22Rv1 (cell line): Measurements from ENCODE around the gene PFKFB4.

Source experiments
- CTCF ChIP-seq: fragments of 450-650 bp; IDR thresholded peaks from 2 replicates; pipeline ENCODE4 v1.5.1; 2017; ENCODE audit warnings: mild to moderate bottlenecking
- ZFX ChIP-seq: fragments of 450-650 bp; IDR thresholded peaks from 2 replicates; pipeline ENCODE4 v1.6.1; 2017; ENCODE audit warnings: antibody characterized with exemption, borderline replicate concordance

GRCh38 chr3:48507256-48508061 lies 49.1 kb downstream of the PFKFB4 start:
- peak; percentile 76 for TF ChIP-seq CTCF
- TF ChIP-seq ZFX, result no peak
